Stimulated activated CD8-positive, alpha-beta memory T cell treated with anti-CD3 and anti-CD28 coated beads, Interleukin-7, amount 100 ng/mL, for 48 hours (primary cell): ENCODE measurements around the gene COL10A1.

ENCODE experiments used
- DNase-seq, 2 donors: peaks; one replicate each; pipeline ENCODE4 v3.0.0-alpha.2; 2020; ENCODE audit warnings: low read depth in 1 of 2; ENCODE audit errors: extremely low read depth in 1 of 2

Gene COL10A1

DNA sequence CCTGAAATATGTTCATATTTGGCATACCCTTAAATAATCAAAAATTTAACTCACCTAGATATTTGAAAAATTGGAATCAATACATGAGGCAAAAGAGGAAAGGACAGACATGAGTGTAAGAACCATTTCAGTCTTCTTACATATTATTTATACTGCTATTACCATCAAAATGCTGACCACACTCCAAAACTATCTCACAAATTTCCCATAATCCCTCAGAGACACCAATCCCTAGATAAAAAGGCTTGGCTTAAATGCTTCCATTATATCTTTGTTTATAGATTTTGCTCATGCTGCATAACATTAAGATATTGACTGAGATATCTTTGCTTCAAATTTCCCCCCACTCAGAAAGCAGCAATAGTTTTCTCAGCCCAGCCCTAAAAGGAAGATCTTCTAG, 37.0 kb downstream of the COL10A1 start:
- no peak for DNase-seq

- DNase-seq = no peak
Observed at GRCh38 chr6:116087437-116088027, 38.4 kb downstream of the COL10A1 start.

GRCh38 chr6:116084284-116084683, 41.6 kb downstream of the COL10A1 start:
- DNase-seq = no peak

GRCh38 chr6:116083052-116083451, 42.9 kb downstream of the COL10A1 start:
- no peak for DNase-seq

DNA sequence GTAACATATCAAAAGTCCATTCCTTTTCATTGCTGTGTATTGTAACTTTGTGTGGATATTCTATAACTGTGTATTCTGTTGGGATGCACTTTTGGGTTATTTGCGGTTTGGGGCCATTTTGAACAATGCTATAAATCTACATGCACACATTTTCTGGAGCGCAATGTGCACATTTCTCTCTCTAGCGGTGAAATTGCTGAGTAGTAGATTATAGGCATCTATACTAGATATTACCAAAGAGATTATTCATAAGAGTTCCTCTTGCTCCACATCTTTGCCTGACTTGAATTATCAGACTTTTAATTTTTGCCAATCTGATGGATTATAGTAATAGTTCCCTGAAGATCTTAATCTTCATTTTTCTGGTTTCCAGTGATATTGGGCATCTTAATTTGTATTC, 47.0 kb downstream of the COL10A1 start:
- no peak for DNase-seq

GRCh38 chr6:116078522-116078921, 47.4 kb downstream of the COL10A1 start:
- DNase-seq = no peak

DNA sequence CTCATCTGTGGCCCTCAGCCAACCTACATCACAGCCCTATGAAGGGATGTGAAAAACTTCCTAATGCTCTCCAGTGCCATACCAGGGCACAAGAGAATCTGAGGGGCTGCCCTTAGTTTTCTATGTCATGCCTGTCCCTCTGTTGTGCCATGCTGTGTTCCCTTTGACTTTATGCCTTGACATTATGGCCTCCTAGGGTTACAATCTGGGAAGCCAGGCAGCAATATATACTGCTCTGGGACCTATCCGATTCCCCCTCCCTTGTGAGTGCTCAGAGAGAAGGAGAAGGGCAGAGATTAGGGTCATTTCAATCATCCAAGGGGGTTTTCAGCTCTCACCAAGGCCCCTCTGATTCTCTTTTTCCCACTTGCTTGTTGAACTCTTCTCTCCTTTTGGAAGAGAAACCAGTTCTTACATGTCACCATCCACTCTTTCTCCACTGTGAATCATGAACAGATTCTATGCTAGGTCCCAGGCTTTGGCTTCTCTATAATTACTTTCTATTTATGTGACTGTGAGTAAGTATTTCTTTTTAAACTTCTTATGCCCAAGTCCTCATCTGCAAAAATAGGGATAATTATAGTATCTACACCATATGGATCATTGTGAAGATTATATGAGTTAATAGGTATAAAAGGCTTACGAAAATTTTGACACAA, 51.1 kb downstream of the COL10A1 start:
- no peak for DNase-seq

DNA sequence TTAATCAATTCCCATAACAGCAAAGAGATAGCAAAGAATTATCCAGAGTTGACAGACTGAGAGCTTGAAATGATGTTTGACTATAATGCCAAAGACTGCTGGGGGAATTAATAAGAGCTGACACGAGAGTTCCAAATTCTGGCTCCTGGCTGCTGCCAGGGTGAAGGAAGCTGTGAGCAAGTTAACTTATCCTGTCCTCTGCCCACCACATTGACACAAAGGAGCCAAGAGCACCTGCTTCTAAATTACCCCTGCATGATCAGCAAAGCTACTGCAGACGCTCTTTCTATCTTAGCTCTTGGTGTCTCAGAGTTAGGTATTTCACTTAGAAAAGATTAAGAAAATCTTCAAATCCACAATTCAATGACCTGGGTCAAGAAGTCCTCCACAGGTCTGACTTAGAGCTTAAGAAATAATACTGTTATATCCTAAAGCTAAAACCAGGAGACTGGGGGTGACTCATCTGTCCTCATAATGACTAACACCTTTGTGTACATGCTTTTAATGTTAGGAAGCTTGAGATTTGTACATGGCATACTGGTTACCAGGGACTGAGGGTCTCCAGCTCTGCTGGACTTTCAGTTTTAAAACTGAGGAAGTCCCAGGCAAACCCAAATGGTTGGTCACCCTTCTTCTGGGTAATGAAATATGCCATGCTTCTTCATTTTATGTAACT, 52.0 kb downstream of the COL10A1 start:
- DNase-seq = no peak

DNA sequence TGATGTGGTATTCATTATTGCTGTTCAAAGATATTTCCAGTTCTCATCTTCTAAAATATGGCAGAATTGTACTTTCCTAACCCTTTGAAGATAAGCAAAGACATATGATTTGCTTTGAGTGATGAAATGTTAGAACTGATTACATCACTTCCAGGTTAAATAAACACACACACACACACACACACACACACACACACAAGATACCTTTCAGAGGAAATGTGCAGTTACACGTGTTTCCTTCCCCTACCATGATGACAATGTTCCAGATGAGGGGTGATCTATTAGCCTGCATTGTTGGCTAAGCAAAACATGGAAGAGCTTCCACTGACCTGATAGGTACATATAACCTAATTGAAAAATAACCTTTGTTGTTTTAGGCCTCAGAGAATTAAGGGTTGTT, 53.6 kb downstream of the COL10A1 start:
- DNase-seq = no peak

- no peak for DNase-seq
Observed at GRCh38 chr6:116070616-116071389, 55.1 kb downstream of the COL10A1 start.

DNA sequence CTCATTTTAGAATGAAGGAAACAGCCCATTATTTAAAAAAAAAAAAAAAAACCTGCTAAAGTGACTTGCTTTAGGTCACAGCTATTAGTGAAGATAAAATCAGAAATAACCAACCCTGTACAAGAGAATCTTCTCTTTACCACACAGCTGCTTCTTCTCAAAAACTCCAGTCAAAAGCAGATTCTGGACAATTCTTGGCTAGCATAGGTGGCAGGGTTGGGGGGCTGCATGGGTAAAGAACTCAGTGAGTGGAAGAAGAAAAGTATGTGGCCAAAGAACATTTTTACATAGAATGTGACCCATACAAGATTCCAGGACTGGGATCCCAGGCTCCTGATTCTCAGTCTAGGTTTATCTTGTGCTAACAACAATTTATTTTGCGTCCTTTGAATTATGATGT, 55.8 kb downstream of the COL10A1 start:
- no peak for DNase-seq
